NCI-H187 treated with DMSO at 0.1 percent for 48 hours (cell line): ENCODE results near the gene MESD.

Experiments
- DNase-seq: peaks from one replicate; lab custom pipeline; 2025; lab: John Stamatoyannopoulos, UW

MESD gene

DNA sequence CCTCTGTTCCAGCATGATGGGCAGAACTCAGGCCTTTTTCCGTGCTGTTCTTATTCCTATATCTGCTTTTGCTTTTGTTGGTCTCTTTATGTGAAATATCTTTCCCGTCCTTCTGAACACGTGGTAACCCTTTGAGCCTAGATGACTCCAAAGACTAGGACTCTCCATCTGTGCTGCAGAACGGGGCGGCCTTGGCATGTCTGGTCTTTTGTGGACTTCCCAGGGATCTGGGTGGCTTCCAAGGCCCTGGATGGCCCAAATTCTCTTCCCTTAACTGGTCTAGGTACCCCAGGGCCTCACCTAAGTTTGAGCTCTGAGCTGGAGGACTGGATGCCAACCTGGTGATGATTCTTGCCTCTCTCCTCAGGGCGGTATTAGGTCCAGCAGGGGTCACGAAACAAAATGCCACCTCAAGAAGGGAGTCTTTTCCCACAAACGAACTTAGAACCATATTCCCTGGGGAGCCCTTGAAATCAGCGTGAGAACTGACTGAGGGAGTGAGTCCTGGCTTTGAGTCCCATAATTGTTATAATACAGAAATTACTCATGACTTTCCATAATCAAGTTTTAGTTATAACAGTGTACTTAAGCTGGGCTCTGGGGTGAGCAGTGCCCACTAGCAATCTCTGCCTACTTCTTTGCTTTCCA is 25.0 kb upstream of the MESD start:
- DNase-seq, result no peak

DNA sequence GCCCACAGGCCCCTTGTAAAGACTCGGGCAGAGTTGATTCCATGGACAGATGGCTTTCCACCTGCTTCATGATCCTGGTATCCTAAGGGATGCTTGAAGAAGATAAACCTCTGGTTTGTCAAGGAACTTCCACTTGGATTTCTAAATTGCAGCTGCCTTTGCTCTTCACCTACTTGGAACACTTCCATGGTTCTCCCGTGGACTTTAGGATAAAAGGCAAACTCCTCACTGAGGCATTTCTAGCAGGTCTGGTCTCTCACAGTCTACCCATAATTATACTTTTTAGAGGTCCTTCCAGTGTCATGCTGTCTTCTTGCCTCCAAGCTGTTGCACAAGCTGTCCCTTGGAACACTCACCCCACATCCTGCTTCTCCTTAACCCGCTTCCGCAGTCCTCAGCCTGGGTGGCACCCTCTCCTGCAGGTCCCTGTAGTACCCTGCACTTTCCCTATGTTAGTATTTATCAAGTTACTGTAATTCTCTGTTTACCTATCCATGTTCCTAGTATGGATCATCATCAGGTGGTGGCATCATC is 23.8 kb upstream of the MESD start:
- DNase-seq, result no peak

DNA sequence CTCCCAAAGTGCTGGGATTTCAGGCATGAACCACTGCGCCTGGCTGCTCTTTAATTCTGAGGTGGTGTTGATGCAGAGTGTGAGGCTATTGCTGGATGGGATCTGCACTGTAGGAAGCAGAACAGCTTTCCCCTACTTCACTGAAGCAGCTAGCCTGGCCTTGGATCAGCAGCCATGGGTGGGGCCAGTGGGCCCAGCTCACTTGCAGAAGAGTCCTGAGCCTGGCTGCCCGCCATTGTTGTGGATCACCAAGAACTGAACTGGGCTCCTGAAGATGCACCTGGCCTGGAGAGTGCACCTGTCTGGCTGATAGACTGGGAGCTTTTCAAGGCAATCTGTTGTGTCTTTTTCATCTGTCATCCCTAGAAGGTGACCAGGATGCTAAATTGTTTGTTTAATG is 23.0 kb upstream of the MESD start:
- no peak for DNase-seq

DNA sequence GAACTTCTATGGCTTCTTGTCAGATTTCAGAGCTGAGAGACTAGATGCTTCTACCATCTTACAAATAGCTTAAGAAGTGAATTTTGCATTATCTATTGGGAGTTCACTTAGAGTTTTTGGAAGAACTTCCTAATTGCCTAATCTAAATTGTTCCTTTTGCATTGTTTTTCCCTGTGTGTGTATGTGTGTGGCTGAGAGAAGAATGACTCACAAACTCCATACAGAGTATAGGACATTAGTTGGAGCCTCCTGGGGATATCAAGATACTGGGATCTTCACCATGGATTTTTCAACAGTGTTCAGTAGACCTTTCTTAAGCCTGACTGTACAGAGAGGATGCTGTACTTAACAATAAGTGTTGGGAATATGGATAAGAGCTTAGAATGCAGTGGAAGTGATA is 22.0 kb upstream of the MESD start:
- DNase-seq, result no peak

DNA sequence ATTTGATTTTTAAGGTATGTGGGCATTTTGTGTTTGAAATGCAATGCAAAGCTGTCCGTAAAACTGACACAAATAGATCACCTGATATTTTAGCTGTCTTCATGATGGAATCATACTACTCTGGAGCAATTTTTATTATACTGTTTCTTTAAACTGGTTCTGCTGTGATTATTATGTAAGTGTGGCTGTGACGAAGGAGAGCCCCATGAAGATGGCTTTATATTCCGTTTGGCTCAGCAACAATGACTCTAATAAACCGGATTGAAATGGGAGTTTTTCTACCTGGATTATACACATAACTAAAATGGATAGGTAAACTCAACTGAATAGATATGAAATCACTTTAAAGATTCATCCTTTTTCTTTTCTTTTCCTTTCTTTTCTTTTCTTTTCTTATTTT is 20.5 kb upstream of the MESD start:
- DNase-seq, result no peak

DNA sequence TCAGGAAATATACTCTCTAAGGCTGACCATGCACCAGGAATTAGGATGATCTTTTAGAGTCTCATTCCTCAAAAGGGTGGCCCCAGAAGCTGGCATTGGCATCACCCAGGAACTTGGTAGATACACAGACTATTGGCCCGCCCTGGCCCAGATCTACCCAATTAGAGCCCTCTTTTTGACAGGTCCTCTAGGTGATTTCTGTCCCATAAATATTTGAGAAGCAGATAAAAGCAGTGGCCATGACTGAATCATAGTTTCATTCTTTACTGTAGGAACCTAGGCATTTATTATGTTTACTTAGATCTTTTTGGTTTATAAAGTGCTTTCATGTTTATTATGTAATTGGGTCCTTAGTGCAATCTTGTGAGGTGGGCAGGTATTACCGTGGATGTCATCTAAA is 18.7 kb upstream of the MESD start:
- no peak for DNase-seq

DNA sequence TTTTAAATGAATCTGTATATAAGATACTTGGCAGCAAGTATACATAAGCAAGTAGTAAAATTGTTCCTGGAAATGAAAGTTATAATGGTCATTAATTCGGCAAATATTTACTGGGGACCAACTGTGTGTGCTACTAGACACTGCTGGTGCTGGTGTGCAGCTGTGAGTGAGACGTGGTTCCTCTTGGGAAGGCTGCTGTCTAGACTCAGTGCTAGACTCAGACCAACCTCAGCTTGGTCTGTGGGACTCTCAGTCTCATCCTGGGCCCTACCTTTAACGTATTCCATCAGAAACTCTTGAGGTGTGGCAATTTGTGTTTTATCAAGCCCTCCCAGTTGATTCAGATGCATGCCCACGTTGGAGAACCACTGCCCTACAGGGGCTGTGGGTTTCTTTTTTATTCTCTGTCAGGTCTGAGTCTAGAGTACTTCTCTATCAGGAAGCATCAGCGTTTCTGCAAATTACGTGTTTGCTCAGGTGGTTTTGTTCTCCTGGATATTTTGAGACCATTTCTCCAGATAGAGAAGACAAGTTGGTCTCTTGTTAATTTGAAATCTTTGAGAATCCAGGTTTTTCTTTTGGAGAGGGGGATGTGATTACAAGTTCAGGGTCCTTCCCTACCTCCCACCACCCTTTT is 17.9 kb upstream of the MESD start:
- no peak for DNase-seq

DNA sequence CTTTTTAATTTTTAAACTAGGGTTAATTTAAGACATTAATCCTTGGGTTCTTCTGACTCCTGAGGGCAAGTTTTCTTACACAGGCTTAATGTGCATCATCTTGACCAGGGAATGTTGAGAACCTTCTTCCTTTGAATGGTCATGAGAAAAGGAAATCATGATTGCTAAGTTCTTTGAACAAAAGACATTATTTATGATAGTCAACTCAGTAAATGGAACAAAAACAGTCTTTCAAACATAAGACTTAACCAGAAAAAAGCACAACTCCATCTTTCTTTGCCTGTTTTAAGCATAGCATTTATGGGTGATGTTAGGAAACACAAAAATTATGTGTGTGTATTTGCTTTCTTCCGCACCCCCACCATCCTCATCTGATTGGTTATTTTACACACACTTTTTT is 16.5 kb upstream of the MESD start:
- no peak for DNase-seq

DNA sequence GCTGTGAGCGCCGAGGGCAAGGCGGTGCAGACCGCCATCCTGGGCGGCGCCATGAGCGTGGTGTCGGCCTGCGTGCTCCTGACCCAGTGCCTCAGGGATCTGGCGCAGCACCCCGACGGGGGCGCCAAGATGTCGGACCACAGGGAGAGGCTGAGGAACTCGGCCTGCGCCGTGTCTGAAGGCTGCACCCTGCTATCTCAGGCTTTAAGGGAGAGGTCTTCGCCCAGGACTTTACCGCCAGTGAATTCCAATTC is 13.4 kb upstream of the MESD start:
- DNase-seq, result no peak

DNA sequence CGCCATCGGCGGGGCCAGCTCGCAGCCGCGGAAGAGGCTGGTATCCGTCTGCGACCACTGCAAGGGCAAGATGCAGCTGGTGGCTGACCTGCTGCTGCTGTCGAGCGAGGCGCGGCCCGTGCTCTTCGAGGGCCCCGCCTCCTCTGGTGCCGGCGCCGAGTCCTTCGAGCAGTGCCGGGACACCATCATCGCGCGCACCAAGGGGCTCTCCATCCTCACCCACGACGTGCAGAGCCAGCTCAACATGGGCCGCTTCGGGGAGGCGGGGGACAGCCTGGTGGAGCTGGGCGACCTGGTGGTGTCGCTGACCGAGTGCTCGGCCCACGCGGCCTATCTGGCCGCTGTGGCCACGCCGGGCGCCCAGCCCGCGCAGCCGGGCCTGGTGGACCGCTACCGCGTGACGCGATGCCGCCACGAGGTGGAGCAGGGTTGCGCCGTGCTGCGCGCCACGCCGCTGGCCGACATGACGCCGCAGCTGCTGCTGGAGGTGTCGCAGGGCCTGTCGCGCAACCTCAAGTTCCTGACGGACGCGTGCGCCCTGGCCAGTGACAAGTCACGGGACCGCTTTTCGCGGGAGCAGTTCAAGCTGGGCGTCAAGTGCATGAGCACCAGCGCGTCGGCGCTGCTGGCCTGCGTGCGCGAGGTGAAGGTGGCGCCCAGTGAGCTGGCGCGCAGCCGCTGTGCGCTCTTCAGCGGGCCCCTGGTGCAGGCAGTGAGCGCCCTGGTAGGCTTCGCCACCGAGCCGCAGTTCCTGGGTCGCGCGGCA is 12.9 kb upstream of the MESD start:
- no peak for DNase-seq

DNA sequence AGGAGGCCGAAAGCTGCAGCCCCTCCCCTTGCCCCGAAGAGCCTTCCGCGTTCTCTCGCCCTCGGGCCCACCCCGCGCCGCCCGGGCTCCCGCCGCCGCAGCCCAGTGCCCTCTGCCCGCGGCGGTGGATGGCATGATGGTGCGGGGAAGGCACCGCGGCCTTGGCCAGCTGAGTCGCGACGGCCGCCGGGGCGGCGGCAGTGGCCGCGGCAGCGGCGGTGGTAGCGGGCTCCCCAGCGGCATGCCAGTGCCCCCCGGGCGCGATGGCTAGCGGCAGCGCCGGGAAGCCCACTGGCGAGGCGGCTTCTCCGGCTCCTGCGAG is 12.4 kb upstream of the MESD start:
- no peak for DNase-seq

DNA sequence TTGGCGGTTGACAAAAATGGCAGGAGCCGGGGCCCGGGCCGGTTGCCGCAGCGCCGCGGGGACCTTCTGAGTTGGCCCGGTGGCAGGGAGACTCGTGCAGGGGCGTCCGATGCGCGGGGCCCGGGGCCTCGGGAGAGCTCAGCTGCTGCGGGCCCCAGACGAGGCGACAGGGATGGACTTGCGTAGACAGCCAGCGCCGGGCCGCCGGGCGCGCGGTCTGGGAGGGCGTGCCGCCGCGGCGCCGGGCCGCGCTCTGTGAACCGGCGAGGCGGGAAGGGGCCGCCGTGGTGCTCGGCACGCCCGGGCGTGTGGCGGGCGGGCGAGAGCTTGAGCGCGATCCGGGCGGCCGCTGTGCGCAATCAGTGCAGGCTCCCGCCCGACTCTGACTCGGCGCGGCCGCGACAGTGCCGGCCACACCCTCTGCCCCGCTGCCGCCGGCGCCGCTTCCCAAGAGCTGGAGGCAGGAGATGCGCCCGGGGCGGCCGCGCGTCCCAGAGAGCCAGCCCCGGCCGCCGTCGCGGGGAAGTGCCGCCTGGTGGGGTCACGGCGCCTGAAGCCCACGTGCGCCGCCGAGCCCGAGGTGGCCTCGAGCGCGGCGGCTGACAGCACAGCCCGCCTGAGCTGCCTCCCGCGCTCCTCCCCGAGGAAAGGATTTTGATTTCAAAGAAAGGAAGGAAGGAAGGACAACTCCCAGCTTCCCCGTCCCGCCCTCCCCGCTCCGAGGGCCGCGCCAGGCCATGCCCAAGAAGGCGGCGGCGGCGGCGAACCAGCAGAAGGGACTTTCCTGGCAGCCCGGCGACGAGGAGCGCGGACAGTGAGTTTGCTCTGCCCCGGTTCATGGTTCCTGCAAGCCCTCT is 11.8 kb upstream of the MESD start:
- DNase-seq, result no peak

DNA sequence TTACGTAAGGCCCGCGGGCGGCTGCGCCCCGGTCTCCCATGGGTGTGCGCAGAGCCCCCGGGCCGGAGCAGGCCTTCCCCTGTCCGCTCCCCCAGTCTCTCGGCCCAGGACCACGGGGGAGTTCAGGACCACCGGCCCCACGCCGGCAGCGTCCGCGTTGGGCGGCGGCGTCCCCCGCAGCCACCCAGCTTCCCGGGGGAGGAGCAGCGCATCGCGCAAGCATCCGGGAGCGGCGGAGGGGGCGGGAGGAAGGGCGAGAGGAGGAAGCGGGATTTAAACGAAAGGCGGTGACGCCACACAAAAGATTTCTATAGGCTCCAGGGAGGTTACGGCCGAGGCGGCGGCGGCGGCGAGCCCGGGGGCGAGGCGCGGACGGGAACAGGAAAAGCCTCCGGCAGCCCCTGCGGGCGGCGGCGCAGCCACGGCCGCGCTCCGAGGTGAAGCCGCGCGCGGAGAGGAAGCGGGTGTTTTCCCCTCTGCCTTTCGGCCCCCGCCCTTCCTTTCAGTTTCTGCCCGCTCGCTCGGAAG is 11.1 kb upstream of the MESD start, which contains the start of gene TLNRD1:
Gene TLNRD1 (plus strand): TSS at position 300 of the 528 bp plus-strand sequence. CDS start 1,349 bp downstream, outside the sequence.
- peak; percentile 22 for DNase-seq

DNA sequence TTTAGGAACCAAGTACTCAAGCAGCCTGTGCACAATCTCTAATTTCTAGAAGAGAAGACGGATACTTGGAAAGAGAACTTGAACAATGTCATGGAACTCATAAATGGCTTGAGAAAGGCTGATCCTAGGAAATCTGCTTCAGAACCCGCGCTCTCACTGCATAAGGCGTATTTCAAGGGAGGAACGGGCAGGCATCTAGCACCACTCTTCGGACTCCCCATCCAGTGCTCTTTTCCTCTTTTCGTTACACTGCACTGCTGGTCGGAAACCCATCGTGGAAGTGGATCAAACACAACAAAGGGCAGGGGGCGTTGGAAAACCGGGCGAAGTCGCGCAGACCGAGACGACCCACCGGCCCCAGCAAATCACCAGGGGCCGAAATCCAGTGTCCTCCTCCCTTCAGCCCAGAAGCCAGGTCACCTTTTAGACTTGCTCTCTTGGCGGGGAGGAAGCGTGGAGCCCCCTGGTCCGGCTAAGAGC is 10.6 kb upstream of the MESD start:
- DNase-seq, result no peak

DNA sequence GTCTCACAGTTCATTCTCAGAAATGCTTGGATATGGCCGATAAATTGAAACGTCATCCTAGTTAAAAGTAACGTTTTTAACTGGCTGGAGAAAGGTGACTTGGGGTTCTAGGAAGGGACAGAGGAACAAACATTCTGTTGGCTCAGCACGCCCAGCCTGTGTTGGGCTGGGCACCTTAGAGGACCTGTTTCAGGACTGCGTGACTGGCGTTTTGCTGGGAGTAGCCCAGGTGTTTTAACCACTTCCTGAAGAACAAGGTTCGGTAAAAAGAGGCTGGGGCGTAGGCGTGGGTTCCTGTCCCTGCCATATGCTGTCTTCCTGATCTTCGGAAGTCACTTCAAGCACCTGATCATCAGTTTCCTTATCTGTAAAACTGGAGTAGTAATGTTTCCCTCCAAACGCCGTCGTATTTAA is 10.0 kb upstream of the MESD start:
- DNase-seq, result no peak

DNA sequence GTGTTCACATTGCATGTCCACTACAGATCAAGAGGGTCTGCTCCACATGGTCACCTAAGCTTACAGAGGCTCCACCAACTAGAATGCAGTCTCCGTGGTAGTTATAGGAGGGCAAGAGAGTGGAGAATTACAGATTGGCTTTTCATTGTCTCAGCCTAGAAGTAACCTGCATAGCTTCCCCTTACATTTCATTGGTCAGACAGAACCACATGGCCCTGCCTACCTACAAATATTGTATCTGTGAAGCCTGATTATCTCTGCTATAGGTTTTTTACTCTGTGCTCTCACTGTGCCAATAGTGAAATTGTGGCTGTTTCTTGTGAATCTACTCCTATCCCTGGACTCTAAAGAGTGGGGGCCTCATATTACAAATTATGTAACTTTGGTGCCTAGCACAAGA is 8.6 kb upstream of the MESD start:
- no peak for DNase-seq

DNA sequence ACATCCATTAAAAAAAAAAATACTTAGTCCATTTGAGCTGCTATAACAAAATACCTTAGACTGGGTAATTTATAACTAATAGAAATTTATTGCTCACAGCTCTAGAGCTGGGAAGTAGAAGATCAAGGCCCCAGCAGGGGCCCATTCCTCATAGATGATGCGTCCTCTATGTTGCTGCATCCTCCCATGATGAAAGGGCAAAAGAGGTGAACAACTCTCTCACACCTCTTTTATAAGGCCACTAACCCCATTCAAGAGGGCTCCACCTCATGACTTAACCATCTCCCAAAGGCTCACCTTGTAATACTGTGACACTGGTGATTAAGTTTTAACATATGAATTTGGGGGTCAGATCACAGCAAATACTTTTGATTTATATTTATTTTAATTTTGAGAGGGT is 8.1 kb upstream of the MESD start:
- DNase-seq, result no peak

DNA sequence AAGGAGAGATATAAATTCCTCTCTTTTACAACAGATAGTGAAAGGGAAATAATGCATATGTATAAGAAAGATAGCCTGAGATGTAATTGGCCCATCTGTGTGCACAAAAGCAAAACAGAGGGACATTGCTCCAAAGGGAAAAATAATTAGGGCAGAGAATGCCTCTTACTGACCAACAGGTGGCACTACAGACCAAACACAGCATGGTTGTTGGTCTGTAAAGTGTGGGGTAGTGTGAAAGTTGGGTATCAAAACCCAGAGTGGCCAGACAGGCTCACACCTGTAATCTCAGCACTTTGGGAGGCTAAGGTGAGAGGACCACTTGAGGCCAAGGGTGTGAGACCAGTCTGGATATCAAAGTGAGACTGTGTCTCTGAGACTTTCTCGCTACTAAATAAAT is 6.6 kb upstream of the MESD start:
- DNase-seq, result no peak

DNA sequence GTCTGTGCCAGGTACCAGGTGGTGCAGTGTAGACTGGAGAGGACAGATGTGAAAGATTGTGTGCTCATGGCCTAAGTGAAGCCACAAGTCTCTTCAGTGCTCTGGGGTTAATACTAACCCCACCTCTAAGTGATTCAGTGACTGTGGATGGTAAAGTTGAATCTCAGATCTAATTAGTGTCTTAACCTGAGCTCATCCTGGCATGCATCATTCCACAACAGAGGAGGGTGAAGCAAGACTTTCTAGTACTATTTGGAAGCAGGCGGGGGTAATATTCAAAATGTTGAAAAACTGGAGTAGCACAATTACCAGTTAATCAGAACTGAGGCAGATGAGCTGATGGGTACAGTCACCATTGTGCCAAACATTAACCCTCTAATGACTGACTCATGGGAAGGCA is 2.8 kb upstream of the MESD start:
- DNase-seq, result no peak

DNA sequence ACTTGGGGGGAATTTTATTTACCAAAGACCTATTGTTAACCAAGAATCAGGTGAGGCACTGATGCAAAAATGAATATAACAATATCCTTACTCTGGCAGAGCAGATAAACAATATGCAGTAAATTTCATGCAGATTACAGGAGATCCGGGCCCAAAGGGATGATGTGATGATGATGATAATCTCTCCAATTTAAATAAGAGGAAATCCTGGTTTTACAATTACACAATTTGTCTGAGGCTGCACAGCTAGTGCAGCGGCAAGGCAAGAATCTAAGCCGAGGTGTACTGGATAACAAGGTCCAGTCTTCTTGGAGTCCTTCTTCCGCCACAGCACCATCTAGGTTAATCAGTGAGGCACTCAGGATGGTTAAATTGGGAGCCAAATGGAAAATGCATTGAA is 2.4 kb upstream of the MESD start:
- DNase-seq, result no peak

DNA sequence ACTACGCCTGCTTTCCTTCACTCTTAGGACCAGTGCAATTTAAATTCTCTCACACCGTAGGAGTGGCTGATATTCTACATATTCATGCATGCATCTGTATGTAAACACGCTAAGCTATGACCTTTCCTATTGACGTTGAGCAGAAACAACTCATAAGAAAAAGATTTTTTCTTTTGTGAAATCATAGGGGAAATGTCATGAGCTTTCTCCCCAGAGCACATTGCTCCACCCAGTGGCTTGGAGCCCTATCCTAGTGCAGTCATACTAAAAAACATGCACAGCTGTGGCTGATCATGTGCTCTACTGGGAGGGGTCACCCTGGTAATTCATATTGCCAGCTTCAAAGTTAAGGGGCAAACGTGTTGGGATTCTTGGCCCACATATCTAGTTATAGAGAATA is 1.8 kb upstream of the MESD start:
- no peak for DNase-seq

DNA sequence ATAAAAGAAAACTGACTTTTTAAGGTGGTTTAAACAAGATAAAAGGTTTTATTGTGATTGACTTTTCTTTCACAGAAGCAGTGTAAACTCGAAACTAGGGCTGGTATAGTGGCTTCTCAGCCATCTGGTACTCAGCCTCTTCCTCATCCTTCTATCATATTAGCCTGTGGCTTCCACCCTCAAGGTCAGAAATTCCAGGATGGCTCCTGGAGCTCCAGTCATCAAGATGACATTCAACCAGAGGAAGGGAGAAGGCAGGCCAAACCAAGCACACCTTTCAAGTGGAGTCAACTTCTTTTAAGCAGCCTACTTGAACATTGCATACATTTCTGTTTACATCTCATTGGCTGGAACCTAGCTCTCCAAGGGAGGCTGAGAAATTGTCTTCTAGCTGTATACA is 1.3 kb upstream of the MESD start:
- no peak for DNase-seq
